ENCODE measurements around the gene VWA3A.

DNA sequence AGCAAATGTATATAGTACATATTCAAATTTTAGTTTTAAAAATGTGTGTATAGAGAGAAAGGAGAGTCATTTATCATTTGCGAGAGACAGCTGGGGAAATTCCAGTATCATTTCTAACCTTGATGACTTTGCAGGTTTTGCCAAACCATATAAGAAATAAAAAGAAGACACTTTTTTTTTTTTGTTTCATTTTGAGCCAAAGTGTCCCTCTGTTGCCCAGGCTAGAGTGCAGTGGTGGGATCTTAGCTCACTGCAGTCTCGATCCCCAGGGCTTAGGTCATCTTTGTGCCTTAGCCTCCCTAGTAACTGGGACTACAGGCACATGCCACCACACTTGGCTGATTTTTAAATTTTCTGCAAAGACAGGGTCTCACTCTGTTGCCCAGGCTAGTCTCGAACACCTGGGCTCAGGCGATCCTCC is 38.4 kb upstream of the VWA3A start:
- TF ChIP-seq CTCF (IDR thresholded peaks at IDR 0.05) (no peak), POLR2A (IDR thresholded peaks at IDR 0.05) (no peak)

Data from right lobe of liver (tissue), 4 donors.